Astrocyte (in vitro differentiated cells and primary cell): ENCODE measurements around the gene USP33. TPM values are rescaled to one million over a fixed set of nuclear protein-coding genes. Genes with fewer than 3 reads are reported as not detected.
A peak's percentile ranks its signal among the peaks of the same experiment; 100 is the strongest.
"Not testable (repeated sequence)": the region's sequence is repeated elsewhere in the genome, so short reads cannot be mapped to it uniquely, and the experiment has no call there.

Source experiments
- DNase-seq: peaks from one replicate; pipeline ENCODE4 v3.0.0-alpha.2; 2010; ENCODE audit warnings: low read depth
- FAIRE-seq: peaks from 2 replicates; lab custom pipeline; 2011; peaks lifted over from hg19 to GRCh38; lab: Jason Lieb, UNC
- H2AFZ ChIP-seq: 2 replicates; pipeline ENCODE4 v1.6.0; 2012; ENCODE audit warnings: low read depth, low read length, inconsistent platforms
- H3K27ac ChIP-seq: 2 replicates; pipeline ENCODE4 v1.5.1; 2011; ENCODE audit warnings: low read depth, low read length, inconsistent platforms
- H3K27me3 ChIP-seq: 2 replicates; pipeline ENCODE4 v1.6.0; 2011; ENCODE audit warnings: low read length, inconsistent platforms; ENCODE audit not compliant: insufficient read depth
- H3K36me3 ChIP-seq: 2 replicates; pipeline ENCODE4 v1.5.1; 2011; ENCODE audit warnings: low read length, inconsistent platforms; ENCODE audit not compliant: insufficient read depth
- H3K4me1 ChIP-seq: 2 replicates; pipeline ENCODE4 v1.5.1; 2011; ENCODE audit warnings: low read length, inconsistent platforms; ENCODE audit not compliant: insufficient read depth
- H3K4me2 ChIP-seq: 2 replicates; pipeline ENCODE4 v1.6.0; 2012; ENCODE audit warnings: low read length, inconsistent platforms
- H3K4me3 ChIP-seq: 2 replicates; pipeline ENCODE4 v1.5.1; 2011; ENCODE audit warnings: low read depth, mild to moderate bottlenecking, low read length, inconsistent platforms; ENCODE audit not compliant: insufficient read depth
- H3K79me2 ChIP-seq: 2 replicates; pipeline ENCODE4 v1.6.0; 2012; ENCODE audit warnings: mild to moderate bottlenecking, low read length, inconsistent platforms; ENCODE audit not compliant: insufficient read depth
- H3K9ac ChIP-seq: 2 replicates; pipeline ENCODE4 v1.6.0; 2012; ENCODE audit warnings: mild to moderate bottlenecking, low read length, inconsistent platforms
- H3K9me3 ChIP-seq: 2 replicates; pipeline ENCODE4 v1.5.1; 2012; ENCODE audit warnings: low read depth, mild to moderate bottlenecking, low read length, inconsistent platforms; ENCODE audit not compliant: insufficient read depth
- H4K20me1 ChIP-seq: 2 replicates; pipeline ENCODE4 v1.6.0; 2012; ENCODE audit warnings: low read length, inconsistent platforms; ENCODE audit not compliant: insufficient read depth
- H3K27ac Mint-ChIP-seq: one replicate; pipeline ENCODE4 v1.8.0; 2021; ENCODE audit warnings: mild to moderate bottlenecking, mixed read lengths; ENCODE audit not compliant: unreplicated experiment
- H3K27me3 Mint-ChIP-seq: one replicate; pipeline ENCODE4 v1.8.0; 2021; ENCODE audit warnings: low read depth, mixed read lengths; ENCODE audit not compliant: unreplicated experiment
- H3K36me3 Mint-ChIP-seq: one replicate; pipeline ENCODE4 v1.8.0; 2021; ENCODE audit warnings: low read depth, mixed read lengths; ENCODE audit not compliant: unreplicated experiment
- H3K4me1 Mint-ChIP-seq: one replicate; pipeline ENCODE4 v1.8.0; 2021; ENCODE audit warnings: low read depth, mixed read lengths; ENCODE audit not compliant: unreplicated experiment
- H3K4me3 Mint-ChIP-seq: one replicate; pipeline ENCODE4 v1.8.0; 2021; ENCODE audit warnings: mild to moderate bottlenecking, moderate library complexity, mixed read lengths; ENCODE audit not compliant: unreplicated experiment
- H3K9me3 Mint-ChIP-seq: one replicate; pipeline ENCODE4 v1.8.0; 2021; ENCODE audit warnings: mild to moderate bottlenecking, mixed read lengths; ENCODE audit not compliant: unreplicated experiment
- CTCF ChIP-seq: IDR thresholded peaks from 2 replicates; pipeline ENCODE4 v1.5.1; 2011; ENCODE audit warnings: low read depth, mild to moderate bottlenecking, inconsistent platforms, low read length, moderate library complexity; ENCODE audit not compliant: insufficient read depth
- EZH2 ChIP-seq: IDR thresholded peaks from 2 replicates; pipeline ENCODE4 v1.6.1; 2012; ENCODE audit warnings: mild to moderate bottlenecking, low read length, inconsistent platforms; ENCODE audit not compliant: insufficient read depth
- total RNA-seq: library from RNA; stranded (reverse); gene quantifications from 2 replicates; pipeline ENCODE4 v1.2.1, GENCODE V29; 2021

The USP33 gene
- total RNA-seq, 1 donor from 2014 or later, result 46.4 TPM

GRCh38 chr1:77757066-77757584 lies 2.5 kb downstream of the USP33 start:
- peaks cover 49% of the 10 kb centered on the region for H4K20me1 ChIP-seq
- DNase-seq (no peak), FAIRE-seq (no peak)
- no peaks in the 10 kb centered on the region for H3K4me1 ChIP-seq
- H2AFZ ChIP-seq, result no peak overlapping the region
- Mint-ChIP-seq H3K36me3 (no peaks in the 10 kb centered on the region), H3K27ac (no peak overlapping the region), H3K27me3 (no peaks in the 10 kb centered on the region), H3K4me3 (peak overlapping the region; percentile 97), H3K9me3 (no peaks in the 10 kb centered on the region), H3K4me1 (peaks cover 11% of the 10 kb centered on the region)
- no peaks in the 10 kb centered on the region for H3K36me3 ChIP-seq
- no peak overlapping the region for H3K27ac ChIP-seq
- no peak for TF ChIP-seq EZH2
- no peak for TF ChIP-seq CTCF
- H3K4me3 ChIP-seq, result no peak overlapping the region
- H3K9me3 ChIP-seq, result no peaks in the 10 kb centered on the region
- H3K27me3 ChIP-seq, result no peaks in the 10 kb centered on the region
- peaks cover 73% of the 10 kb centered on the region for H3K79me2 ChIP-seq
- peak overlapping the region; percentile 95 for H3K4me2 ChIP-seq
- H3K9ac ChIP-seq, result peak overlapping the region; percentile 8

DNA sequence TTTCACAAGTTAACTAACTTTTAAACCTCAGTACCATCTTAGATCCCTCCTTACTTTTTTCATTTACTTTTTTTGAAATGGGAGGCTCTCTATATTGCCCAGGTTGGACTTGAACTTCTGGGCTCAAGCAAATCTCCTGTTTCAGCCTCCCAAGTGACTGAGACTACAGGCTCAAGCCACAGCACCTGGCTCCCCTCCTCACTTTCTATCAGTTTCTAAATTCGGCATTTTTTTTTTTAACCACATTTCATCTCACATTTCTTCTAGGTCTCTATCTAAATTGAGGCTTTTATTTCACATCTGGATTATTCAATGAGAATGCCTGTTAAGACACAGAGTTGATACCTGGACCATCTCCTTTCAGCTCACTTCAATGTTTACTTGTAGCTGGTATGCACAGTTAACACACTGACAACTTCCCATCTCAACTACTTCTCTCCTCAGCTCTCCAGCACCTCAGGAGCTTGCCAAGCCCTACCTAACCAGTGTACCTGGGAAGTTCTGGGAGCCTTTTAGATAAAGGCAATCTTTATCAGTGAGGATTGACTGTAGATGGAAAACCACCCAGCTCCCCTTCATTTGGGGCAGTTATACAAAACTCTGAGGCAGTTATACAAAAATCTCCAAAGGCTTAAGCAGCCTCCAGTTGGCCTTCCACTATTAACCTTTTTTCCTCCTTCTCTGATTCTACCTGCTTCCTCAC lies 3.4 kb downstream of the USP33 start:
- Mint-ChIP-seq H3K27ac (peak overlapping the region; percentile 24), H3K9me3 (no peaks in the 10 kb centered on the region), H3K27me3 (no peaks in the 10 kb centered on the region), H3K4me1 (peaks cover 9% of the 10 kb centered on the region), H3K4me3 (peak overlapping the region; percentile 37), H3K36me3 (no peaks in the 10 kb centered on the region)
- no peak overlapping the region for H3K9ac ChIP-seq
- no peaks in the 10 kb centered on the region for H3K4me1 ChIP-seq
- no peaks in the 10 kb centered on the region for H3K27me3 ChIP-seq
- TF ChIP-seq CTCF (no peak), EZH2 (no peak)
- H4K20me1 ChIP-seq, result peaks cover 52% of the 10 kb centered on the region
- no peak overlapping the region for H3K27ac ChIP-seq
- H3K79me2 ChIP-seq, result peaks cover 80% of the 10 kb centered on the region
- no peak overlapping the region for H2AFZ ChIP-seq
- FAIRE-seq (no peak), DNase-seq (no peak)
- no peaks in the 10 kb centered on the region for H3K36me3 ChIP-seq
- no peak overlapping the region for H3K4me3 ChIP-seq
- no peaks in the 10 kb centered on the region for H3K9me3 ChIP-seq
- H3K4me2 ChIP-seq, result no peak overlapping the region

- DNase-seq, FAIRE-seq, H3K27me3 ChIP-seq, H2AFZ ChIP-seq, H3K4me3 ChIP-seq, H3K36me3 Mint-ChIP-seq, H3K4me2 ChIP-seq, H3K9me3 Mint-ChIP-seq, H3K4me3 Mint-ChIP-seq, H3K4me1 Mint-ChIP-seq, H3K27ac ChIP-seq, H3K36me3 ChIP-seq, H3K27ac Mint-ChIP-seq, H3K9me3 ChIP-seq, H3K4me1 ChIP-seq, H3K27me3 Mint-ChIP-seq, H3K9ac ChIP-seq: not testable (repeated sequence)
- H3K79me2 ChIP-seq, result peaks cover 78% of the 10 kb centered on the region
- peaks cover 56% of the 10 kb centered on the region for H4K20me1 ChIP-seq
Observed at GRCh38 chr1:77749489-77749888, 10.2 kb downstream of the USP33 start.
